Stomach smooth muscle (tissue), 2 donors: Measurements from ENCODE around the gene PGA5.
"Not testable (repeated sequence)": the region's sequence is repeated elsewhere in the genome, so short reads cannot be mapped to it uniquely, and the experiment has no call there.

Source experiments
- H3K27ac ChIP-seq: one replicate; pipeline ENCODE4 v1.7.0; 2013; ENCODE audit warnings: mild to moderate bottlenecking, low read length, inconsistent platforms
- H3K27me3 ChIP-seq, 2 donors: one replicate each; pipeline ENCODE4 v1.7.0; 2013; ENCODE audit warnings: low read length in 2 of 2; ENCODE audit not compliant: insufficient read depth in 2 of 2, control insufficient read depth in 1 of 2
- H3K36me3 ChIP-seq, 2 donors: one replicate each; pipeline ENCODE4 v1.7.0; 2013; ENCODE audit warnings: low read length in 2 of 2; ENCODE audit not compliant: control insufficient read depth in 2 of 2, insufficient read depth in 2 of 2
- H3K4me1 ChIP-seq: one replicate; pipeline ENCODE4 v1.7.0; 2013; ENCODE audit warnings: low read length; ENCODE audit not compliant: control insufficient read depth, insufficient read depth
- H3K4me3 ChIP-seq, 2 donors: one replicate each; pipeline ENCODE4 v1.7.0; 2013; ENCODE audit warnings: low read length in 2 of 2
- H3K9ac ChIP-seq, 2 donors: one replicate each; pipeline ENCODE4 v1.7.0; 2013; ENCODE audit warnings: low read length in 2 of 2, mild to moderate bottlenecking in 1 of 2
- H3K9me3 ChIP-seq, 2 donors: one replicate each; pipeline ENCODE4 v1.7.0; 2013; ENCODE audit warnings: low read length in 2 of 2; ENCODE audit not compliant: control insufficient read depth in 2 of 2
- donor health status: healthy.
- donor health status: Pancreatic carcinoma.

Gene PGA5

GRCh38 chr11:61240875-61241274 lies at the start of gene PGA5:
Gene PGA5 (plus strand): TSS chr11:61241175. CDS start chr11:61241227, 52 bp downstream.
- not testable (repeated sequence) for H3K4me3 ChIP-seq, H3K9me3 ChIP-seq, H3K36me3 ChIP-seq, H3K27ac ChIP-seq, H3K9ac ChIP-seq, H3K27me3 ChIP-seq, H3K4me1 ChIP-seq

GRCh38 chr11:61193596-61193995 lies 47.4 kb upstream of the PGA5 start:
- H3K9me3 ChIP-seq: peaks cover 0 to 5% of the 10 kb centered on the region in 2 donors
- no peak overlapping the region for H3K4me3 ChIP-seq
- no peaks in the 10 kb centered on the region for H3K4me1 ChIP-seq
- no peaks in the 10 kb centered on the region for H3K36me3 ChIP-seq
- no peak overlapping the region for H3K9ac ChIP-seq
- H3K27ac ChIP-seq: no peak overlapping the region
- H3K27me3 ChIP-seq: peaks cover 4 to 6% of the 10 kb centered on the region in 2 donors

- H3K27ac ChIP-seq: no peak overlapping the region
- H3K9me3 ChIP-seq: peaks cover 3 to 5% of the 10 kb centered on the region in 2 donors
Measured at GRCh38 chr11:61194169-61194671, 46.8 kb upstream of the PGA5 start.

GRCh38 chr11:61194981-61195695 lies 45.8 kb upstream of the PGA5 start:
- Histone ChIP-seq H3K27me3 (peaks cover 4 to 6% of the 10 kb centered on the region in 2 donors), H3K4me1 (no peaks in the 10 kb centered on the region), H3K27ac (no peak overlapping the region), H3K36me3 (no peaks in the 10 kb centered on the region), H3K9ac (no peak overlapping the region), H3K9me3 (peaks cover 3 to 5% of the 10 kb centered on the region in 2 donors), H3K4me3 (no peak overlapping the region)

More at GRCh38 chr11:61194169-61194671, 46.8 kb upstream of the PGA5 start:
- Histone ChIP-seq H3K4me1 (no peaks in the 10 kb centered on the region), H3K36me3 (no peaks in the 10 kb centered on the region), H3K9ac (no peak overlapping the region), H3K27me3 (peaks cover 4 to 6% of the 10 kb centered on the region in 2 donors), H3K4me3 (no peak overlapping the region)

GRCh38 chr11:61195719-61196118 lies 45.3 kb upstream of the PGA5 start:
- no peak overlapping the region for H3K27ac ChIP-seq
- H3K36me3 ChIP-seq: no peaks in the 10 kb centered on the region
- no peak overlapping the region for H3K4me3 ChIP-seq
- peaks cover 3 to 5% of the 10 kb centered on the region in 2 donors for H3K9me3 ChIP-seq
- no peaks in the 10 kb centered on the region for H3K4me1 ChIP-seq
- peaks cover 4 to 6% of the 10 kb centered on the region in 2 donors for H3K27me3 ChIP-seq
- H3K9ac ChIP-seq: no peak overlapping the region

- Histone ChIP-seq H3K4me1 (no peaks in the 10 kb centered on the region), H3K27ac (no peak overlapping the region), H3K27me3 (peaks cover 4 to 6% of the 10 kb centered on the region in 2 donors), H3K36me3 (no peaks in the 10 kb centered on the region), H3K4me3 (no peak overlapping the region), H3K9me3 (peaks cover 3 to 5% of the 10 kb centered on the region in 2 donors), H3K9ac (no peak overlapping the region)
Measured at GRCh38 chr11:61198361-61198760, 42.6 kb upstream of the PGA5 start.

GRCh38 chr11:61198948-61199523 lies 41.9 kb upstream of the PGA5 start:
- Histone ChIP-seq H3K27ac (no peak overlapping the region), H3K4me3 (no peak overlapping the region), H3K9ac (no peak overlapping the region), H3K27me3 (peaks cover 4 to 6% of the 10 kb centered on the region in 2 donors), H3K9me3 (peaks cover 3 to 5% of the 10 kb centered on the region in 2 donors), H3K4me1 (no peaks in the 10 kb centered on the region), H3K36me3 (no peaks in the 10 kb centered on the region)

GRCh38 chr11:61201476-61201875 lies 39.5 kb upstream of the PGA5 start:
- Histone ChIP-seq H3K4me1 (no peaks in the 10 kb centered on the region), H3K36me3 (no peaks in the 10 kb centered on the region), H3K4me3 (no peak overlapping the region), H3K27me3 (peaks cover 0 to 6% of the 10 kb centered on the region in 2 donors), H3K27ac (no peak overlapping the region), H3K9me3 (peaks cover 3 to 5% of the 10 kb centered on the region in 2 donors), H3K9ac (no peak overlapping the region)

- H3K36me3 ChIP-seq, H3K27ac ChIP-seq, H3K4me1 ChIP-seq, H3K9ac ChIP-seq, H3K4me3 ChIP-seq, H3K9me3 ChIP-seq, H3K27me3 ChIP-seq: not testable (repeated sequence)
Measured at GRCh38 chr11:61202950-61203746, 37.8 kb upstream of the PGA5 start, which contains the start of gene PGA3. Gene PGA3 (plus strand): TSS chr11:61203515. CDS start chr11:61203565, 50 bp downstream.

GRCh38 chr11:61203873-61204272 lies 37.1 kb upstream of the PGA5 start:
- H3K4me1 ChIP-seq, H3K27me3 ChIP-seq, H3K9ac ChIP-seq, H3K4me3 ChIP-seq, H3K27ac ChIP-seq, H3K36me3 ChIP-seq, H3K9me3 ChIP-seq: not testable (repeated sequence)
